Measurements from ENCODE around the gene CEP85.

GRCh38 chr1:26200413-26200812 lies 33.6 kb upstream of the CEP85 start:
- TF ChIP-seq CTCF (IDR thresholded peaks at IDR 0.05) = no peak
- no peak for TF ChIP-seq POLR2A (IDR thresholded peaks at IDR 0.05)
